Measurements from ENCODE around the gene CENATAC. TPM values are rescaled to one million over a fixed set of nuclear protein-coding genes. Genes with fewer than 3 reads are reported as not detected.

The CENATAC gene
- total and polyA plus RNA-seq, 9 of the 15 experiments (the other 6 are each of a cell fraction or from before 2014, with no cell fraction given): 2.4 to 25.5 (median 13.7) TPM

GRCh38 chr11:119056421-119056999 is 58.6 kb downstream of the CENATAC start (continued):
- TF ChIP-seq ZBTB40 (IDR thresholded peaks at IDR 0.05) (0 out of 2 replicates have a peak, but pooled peaks have one; percentile 40), ZBTB40 (CRISPR knock-in tag; IDR thresholded peaks at IDR 0.05) (no peak), MCM2 (IDR thresholded peaks at IDR 0.05; ENCODE audit: low read depth) (no peak), KDM5B (IDR thresholded peaks at IDR 0.05; ENCODE audit: insufficient replicate concordance, low read depth, low read length) (peak; percentile 6), ZNF318 (IDR thresholded peaks at IDR 0.05; ENCODE audit: borderline replicate concordance in 1 of 2, low read depth in 1 of 2) (no peak), ILF3 (IDR thresholded peaks at IDR 0.05; ENCODE audit: borderline replicate concordance) (peak; percentile 65; the same call in 1 of the 2 replicates), ZNF589 (CRISPR knock-in tag; IDR thresholded peaks at IDR 0.05; ENCODE audit: low read depth) (no peak), HOXB6 (CRISPR knock-in tag; IDR thresholded peaks at IDR 0.05; ENCODE audit: borderline replicate concordance) (no peak), ZNF133 (CRISPR knock-in tag; IDR thresholded peaks at IDR 0.05) (no peak), PTRF (tag; IDR thresholded peaks at IDR 0.05) (no peak)
